WERI-Rb-1 (cell line): ENCODE data around the gene CYBRD1.

ENCODE experiments used
- DNase-seq: peaks from one replicate; pipeline ENCODE4 v3.0.0-alpha.2; 2020
- H3K27ac ChIP-seq: fragments of 250-450 bp; sonication (Bioruptor Pico); 2 replicates; pipeline ENCODE4 v1.5.1; 2020; ENCODE audit warnings: mild to moderate bottlenecking, moderate library complexity
- H3K27me3 ChIP-seq: fragments of 250-450 bp; sonication (Bioruptor Pico); 2 replicates; pipeline ENCODE4 v1.5.1; 2021; ENCODE audit warnings: mild to moderate bottlenecking, low read depth, moderate library complexity; ENCODE audit not compliant: insufficient read depth, severe bottlenecking
- H3K36me3 ChIP-seq: fragments of 250-450 bp; sonication (Bioruptor Pico); 2 replicates; pipeline ENCODE4 v1.5.1; 2020; ENCODE audit warnings: mild to moderate bottlenecking, moderate library complexity
- H3K4me3 ChIP-seq: 2 replicates; pipeline ENCODE4 v1.5.1; 2011; ENCODE audit warnings: low read depth, mild to moderate bottlenecking, control low read depth, low read length
- H3K9me3 ChIP-seq: fragments of 250-450 bp; sonication (Bioruptor Pico); 2 replicates; pipeline ENCODE4 v1.5.1; 2021; ENCODE audit warnings: mild to moderate bottlenecking, moderate library complexity; ENCODE audit not compliant: severe bottlenecking
- TF ChIP-seq, protein P1 (sequence below): IDR thresholded peaks from 2 replicates; pipeline ENCODE4 v1.5.1; 2011; ENCODE audit warnings: low read depth, mild to moderate bottlenecking, control low read depth, inconsistent platforms, low read length

Gene CYBRD1

DNA sequence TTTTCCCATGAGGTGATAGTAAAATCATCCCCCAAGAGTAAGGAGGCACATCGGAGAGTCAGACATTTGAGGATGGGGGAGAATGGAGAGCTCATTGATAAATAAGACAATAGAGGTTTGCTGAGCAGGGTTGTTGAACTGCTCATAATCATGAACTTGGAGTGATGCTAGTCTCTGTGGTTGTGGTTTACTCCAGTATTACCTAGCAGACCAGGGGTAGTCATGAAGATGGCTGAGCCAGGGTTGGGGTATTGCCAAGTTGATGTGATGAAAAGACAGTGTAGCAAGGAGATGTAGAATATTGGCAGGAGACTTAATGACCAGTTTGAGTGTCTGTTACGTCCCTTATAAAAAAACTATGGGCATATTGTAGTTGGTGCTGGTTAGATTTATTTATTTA, 25.4 kb downstream of the CYBRD1 start:
- DNase-seq: no peak
- TF ChIP-seq, protein P1, sequence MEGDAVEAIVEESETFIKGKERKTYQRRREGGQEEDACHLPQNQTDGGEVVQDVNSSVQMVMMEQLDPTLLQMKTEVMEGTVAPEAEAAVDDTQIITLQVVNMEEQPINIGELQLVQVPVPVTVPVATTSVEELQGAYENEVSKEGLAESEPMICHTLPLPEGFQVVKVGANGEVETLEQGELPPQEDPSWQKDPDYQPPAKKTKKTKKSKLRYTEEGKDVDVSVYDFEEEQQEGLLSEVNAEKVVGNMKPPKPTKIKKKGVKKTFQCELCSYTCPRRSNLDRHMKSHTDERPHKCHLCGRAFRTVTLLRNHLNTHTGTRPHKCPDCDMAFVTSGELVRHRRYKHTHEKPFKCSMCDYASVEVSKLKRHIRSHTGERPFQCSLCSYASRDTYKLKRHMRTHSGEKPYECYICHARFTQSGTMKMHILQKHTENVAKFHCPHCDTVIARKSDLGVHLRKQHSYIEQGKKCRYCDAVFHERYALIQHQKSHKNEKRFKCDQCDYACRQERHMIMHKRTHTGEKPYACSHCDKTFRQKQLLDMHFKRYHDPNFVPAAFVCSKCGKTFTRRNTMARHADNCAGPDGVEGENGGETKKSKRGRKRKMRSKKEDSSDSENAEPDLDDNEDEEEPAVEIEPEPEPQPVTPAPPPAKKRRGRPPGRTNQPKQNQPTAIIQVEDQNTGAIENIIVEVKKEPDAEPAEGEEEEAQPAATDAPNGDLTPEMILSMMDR: no peak
- no peaks in the 10 kb centered on the region for H3K27me3 ChIP-seq
- H3K9me3 ChIP-seq: no peaks in the 10 kb centered on the region
- H3K36me3 ChIP-seq: no peaks in the 10 kb centered on the region
- H3K27ac ChIP-seq: no peak overlapping the region
- H3K4me3 ChIP-seq: no peak overlapping the region

DNA sequence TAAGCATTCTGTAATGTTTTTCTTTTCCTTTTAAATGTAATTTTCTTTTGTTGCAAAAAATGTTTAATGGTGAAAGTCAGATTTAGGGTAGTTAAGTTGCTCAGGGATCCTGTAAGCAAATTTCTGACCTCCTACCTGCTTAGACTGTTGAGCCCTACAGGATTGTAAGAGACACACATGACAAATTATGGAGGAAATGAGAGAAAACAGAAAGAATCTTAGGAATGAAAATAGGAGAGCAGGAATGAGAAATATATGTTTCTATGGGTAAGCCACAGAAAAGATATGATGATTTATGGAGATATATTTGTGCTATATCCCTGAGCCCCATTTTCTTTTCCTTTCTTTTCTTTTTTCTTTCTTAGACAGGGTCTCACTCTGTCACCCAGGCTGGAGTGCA, 28.3 kb downstream of the CYBRD1 start:
- TF ChIP-seq, protein P1: no peak
- Histone ChIP-seq H3K4me3 (no peak overlapping the region), H3K36me3 (no peaks in the 10 kb centered on the region), H3K9me3 (no peaks in the 10 kb centered on the region), H3K27me3 (no peaks in the 10 kb centered on the region), H3K27ac (no peak overlapping the region)
- no peak for DNase-seq

DNA sequence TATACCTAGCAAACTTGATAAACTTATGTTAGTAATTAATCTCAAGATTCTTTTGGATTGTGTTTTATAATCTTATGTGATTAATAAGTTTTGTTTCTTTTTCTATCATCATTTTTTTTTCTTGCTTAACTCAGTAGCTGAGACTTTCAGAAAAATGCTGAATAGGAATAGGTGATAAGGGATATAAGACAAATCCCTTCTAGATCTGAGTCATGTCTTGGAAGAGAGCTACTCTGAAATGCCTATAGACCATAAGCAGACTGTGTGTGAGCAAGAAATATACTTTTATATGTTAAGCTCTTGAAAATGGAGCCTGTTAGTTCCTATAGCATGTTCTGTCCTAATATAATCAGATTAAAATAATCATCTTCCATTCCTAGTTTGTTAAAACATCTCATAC, 29.6 kb downstream of the CYBRD1 start:
- H3K9me3 ChIP-seq: no peaks in the 10 kb centered on the region
- H3K27me3 ChIP-seq: no peaks in the 10 kb centered on the region
- no peak overlapping the region for H3K4me3 ChIP-seq
- H3K36me3 ChIP-seq: no peaks in the 10 kb centered on the region
- no peak for DNase-seq
- H3K27ac ChIP-seq: no peak overlapping the region
- TF ChIP-seq, protein P1: no peak

DNA sequence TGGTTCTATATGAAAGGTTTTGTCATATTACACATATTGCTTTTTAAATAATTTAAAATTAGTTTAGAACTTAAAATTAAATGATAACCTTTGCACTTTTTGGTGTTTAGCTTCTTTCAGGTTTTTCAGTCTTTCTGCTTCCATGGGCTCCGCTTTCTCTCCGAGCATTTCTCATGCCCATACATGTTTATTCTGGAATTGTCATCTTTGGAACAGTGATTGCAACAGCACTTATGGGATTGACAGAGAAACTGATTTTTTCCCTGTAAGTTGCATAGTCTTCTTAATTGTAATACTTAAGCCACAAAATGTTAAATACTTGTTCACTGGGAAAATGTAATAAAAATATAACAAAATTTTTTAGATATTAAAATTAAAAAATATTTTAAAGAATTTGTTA, 31.0 kb downstream of the CYBRD1 start:
- H3K27ac ChIP-seq: no peak overlapping the region
- H3K4me3 ChIP-seq: no peak overlapping the region
- H3K9me3 ChIP-seq: no peaks in the 10 kb centered on the region
- no peaks in the 10 kb centered on the region for H3K27me3 ChIP-seq
- DNase-seq: no peak
- TF ChIP-seq, protein P1: no peak
- H3K36me3 ChIP-seq: no peaks in the 10 kb centered on the region

DNA sequence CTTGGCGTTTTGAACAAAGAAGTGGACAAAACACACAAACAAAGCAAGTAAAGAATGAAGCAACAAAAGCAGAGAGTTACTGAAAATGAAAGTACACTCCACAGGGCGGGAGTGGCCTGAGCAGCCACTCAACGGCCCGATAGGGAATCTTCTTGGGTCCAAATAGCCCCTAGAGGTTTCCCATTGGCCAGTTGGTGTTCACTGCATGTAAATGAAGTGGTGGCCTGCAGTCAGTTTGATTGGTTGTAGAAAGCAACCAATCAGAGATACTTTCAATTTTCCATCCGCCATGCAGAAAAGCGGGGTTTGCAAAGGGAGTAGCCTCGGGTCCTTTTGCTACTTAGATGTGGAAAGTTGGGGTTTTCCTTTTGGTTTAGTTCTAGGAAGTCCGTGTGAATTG, 31.6 kb downstream of the CYBRD1 start:
- Histone ChIP-seq H3K4me3 (no peak overlapping the region), H3K36me3 (no peaks in the 10 kb centered on the region), H3K9me3 (no peaks in the 10 kb centered on the region), H3K27ac (no peak overlapping the region), H3K27me3 (no peaks in the 10 kb centered on the region)
- TF ChIP-seq, protein P1: no peak
- no peak for DNase-seq

DNA sequence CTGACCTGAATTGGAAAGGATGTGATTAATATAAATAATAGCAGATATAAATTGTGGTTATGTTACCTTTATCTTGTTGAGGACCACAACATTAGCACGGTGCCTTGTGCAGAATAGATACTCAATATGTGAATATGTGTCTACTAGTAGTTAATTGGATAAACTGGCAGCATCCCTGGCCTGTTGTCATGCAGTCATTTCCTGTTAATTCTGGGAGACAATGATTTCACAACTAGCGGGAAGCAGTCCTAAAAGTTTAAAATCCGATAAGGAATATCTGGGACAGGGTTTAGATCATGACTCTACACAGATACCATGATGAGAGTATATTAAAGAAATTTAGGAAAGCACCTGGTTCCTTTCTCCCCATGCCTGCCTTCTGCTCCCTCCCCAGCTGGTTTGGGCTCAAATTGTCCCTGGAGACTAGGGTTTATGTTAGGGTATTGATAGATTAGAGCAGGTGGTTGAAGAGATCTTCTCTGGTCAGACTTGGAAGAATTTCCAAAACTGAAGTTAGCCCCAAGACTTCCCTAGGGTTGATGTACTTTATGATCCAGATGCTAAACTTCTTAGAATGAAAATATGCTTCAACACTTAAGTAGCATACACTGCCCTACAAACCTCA, 32.8 kb downstream of the CYBRD1 start:
- H3K4me3 ChIP-seq: no peak overlapping the region
- H3K27me3 ChIP-seq: no peaks in the 10 kb centered on the region
- no peak for DNase-seq
- H3K9me3 ChIP-seq: no peaks in the 10 kb centered on the region
- TF ChIP-seq, protein P1: no peak
- no peak overlapping the region for H3K27ac ChIP-seq
- no peaks in the 10 kb centered on the region for H3K36me3 ChIP-seq
